Vagina (tissue), 2 donors: ENCODE measurements around the gene RPS3. TPM values are rescaled to one million over a fixed set of nuclear protein-coding genes. Genes with fewer than 3 reads are reported as not detected.

Experiments
- DNase-seq, 2 donors: peaks; one replicate each; pipeline ENCODE4 v3.0.0-alpha.2; 2017; ENCODE audit errors: extremely low spot score in 2 of 2
- H3K27ac ChIP-seq: fragments of 200-600 bp; sonication (generic); one replicate; pipeline ENCODE4 v1.5.1; 2019
- H3K27me3 ChIP-seq: fragments of 200-600 bp; sonication (generic); one replicate; pipeline ENCODE4 v1.5.1; 2019
- H3K36me3 ChIP-seq, 2 donors: fragments of 200-600 bp; sonication (generic); one replicate each; pipeline ENCODE4 v1.5.1; 2017 to 2019
- H3K4me1 ChIP-seq: fragments of 200-600 bp; sonication (generic); one replicate; pipeline ENCODE4 v1.5.1; 2019
- H3K4me3 ChIP-seq, 2 donors: fragments of 200-600 bp; sonication (generic); 1 replicate in 1 of 2; 2 replicates in 1 of 2; pipeline ENCODE4 v1.5.1; 2016 to 2019
- H3K9me3 ChIP-seq: fragments of 200-600 bp; sonication (generic); one replicate; pipeline ENCODE4 v1.5.1; 2019
- CTCF ChIP-seq, 3 experiments: fragments of 450-650 bp in 2 of 3; fragments of 200-600 bp in 1 of 3; sonication (generic) in 1 of 3; IDR thresholded peaks; one replicate each; pipeline ENCODE4 v1.5.1; 2017 to 2019; ENCODE audit warnings: antibody characterized with exemption in 3 of 3, mild to moderate bottlenecking in 2 of 3, moderate library complexity in 2 of 3
- POLR2A ChIP-seq, 2 donors: fragments of 450-650 bp; IDR thresholded peaks; one replicate each; pipeline ENCODE4 v1.6.1; 2017; ENCODE audit warnings: antibody characterized with exemption in 2 of 2, mild to moderate bottlenecking in 2 of 2, moderate library complexity in 2 of 2
- POLR2AphosphoS5 ChIP-seq, 2 donors: sonication (generic); formaldehyde crosslinking; IDR thresholded peaks; one replicate each; pipeline ENCODE4 v1.9.0; 2017; ENCODE audit warnings: antibody characterized with exemption in 2 of 2, mild to moderate bottlenecking in 2 of 2, low read depth in 1 of 2; ENCODE audit not compliant: insufficient read depth in 1 of 2
- intact Hi-C: fragments of 100-400 bp; cut with DNase I; formaldehyde crosslinking; loops from one replicate; pipeline ENCODE4 v1.15.1; 2023
- total RNA-seq: library from RNA; depleted of rRNA; stranded (reverse); fragments of >200 nt; gene quantifications from one replicate; pipeline ENCODE4 v1.2.3, GENCODE V29; 2016

The RPS3 gene
- total RNA-seq, 1 donor from 2014 or later = 1,625 TPM

DNA sequence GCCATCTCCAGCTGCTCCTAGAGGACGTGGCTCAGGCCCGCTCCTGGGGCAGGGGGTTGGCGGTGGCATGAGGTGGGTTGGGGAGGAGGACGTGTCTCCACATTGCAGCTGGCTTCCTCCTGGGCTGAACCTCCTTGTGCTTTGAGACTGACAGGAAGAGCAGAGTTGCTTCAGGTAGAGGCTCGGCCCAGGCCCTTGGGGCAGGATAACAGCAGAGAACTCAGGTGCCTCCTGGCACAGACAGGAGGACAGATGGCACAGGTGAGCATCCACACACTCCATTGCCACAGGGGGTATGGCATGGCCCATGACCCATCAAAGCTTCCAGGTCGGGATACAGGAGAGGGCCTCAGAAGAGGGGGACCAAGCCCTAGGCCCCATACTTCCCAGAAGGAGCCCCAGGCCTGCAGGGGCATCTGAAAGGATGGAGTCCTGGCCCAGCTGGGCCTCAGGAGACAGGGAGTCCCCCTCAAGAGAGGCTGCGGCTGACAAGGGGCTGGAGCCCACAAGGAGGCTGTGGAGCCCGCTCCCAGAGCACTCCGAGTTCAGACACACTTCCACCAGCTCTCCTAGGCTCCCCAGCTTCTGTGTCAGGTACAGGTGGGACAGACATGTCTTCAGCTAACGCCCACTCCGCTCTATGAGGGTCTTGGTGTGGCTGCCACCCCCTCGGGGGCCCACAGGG is 35.7 kb downstream of the RPS3 start:
- H3K27ac ChIP-seq = no peak overlapping the region
- no peaks in the 10 kb centered on the region for H3K27me3 ChIP-seq
- peaks cover 9% of the 10 kb centered on the region for H3K4me1 ChIP-seq
- TF ChIP-seq CTCF (IDR thresholded peaks at IDR 0.05) (no peak), POLR2A (IDR thresholded peaks at IDR 0.05) (no peak), POLR2AphosphoS5 (IDR thresholded peaks at IDR 0.05; ENCODE audit: insufficient read depth in 1 of 2, low read depth in 1 of 2) (no peak)
- no peaks in the 10 kb centered on the region for H3K9me3 ChIP-seq
- intact Hi-C loops = no loop called here
- H3K4me3 ChIP-seq = no peak overlapping the region
- no peaks in the 10 kb centered on the region for H3K36me3 ChIP-seq
- no peak for DNase-seq

DNA sequence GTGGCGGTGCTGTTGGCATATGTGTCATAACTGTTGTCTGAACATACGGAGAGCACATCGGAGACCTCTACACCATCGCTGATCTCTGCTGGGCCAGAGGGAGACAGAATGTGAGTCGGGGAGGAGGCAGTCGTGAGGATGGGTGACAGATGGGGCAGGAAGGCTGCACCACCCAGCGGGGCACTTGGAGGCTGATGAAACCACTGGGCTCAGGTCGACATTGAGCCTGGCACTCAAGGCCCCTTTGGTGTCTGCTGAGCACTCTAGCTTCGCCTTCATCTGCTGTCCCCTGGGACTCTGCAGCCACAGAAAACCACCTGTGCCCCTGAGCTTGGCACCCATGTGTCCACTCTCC is 36.2 kb downstream of the RPS3 start:
- intact Hi-C loops = no loop called here
- H3K9me3 ChIP-seq = no peaks in the 10 kb centered on the region
- H3K36me3 ChIP-seq = no peaks in the 10 kb centered on the region
- peaks cover 7% of the 10 kb centered on the region for H3K4me1 ChIP-seq
- no peak for DNase-seq
- no peak for TF ChIP-seq POLR2AphosphoS5 (IDR thresholded peaks at IDR 0.05; ENCODE audit: insufficient read depth in 1 of 2, low read depth in 1 of 2)
- no peak for TF ChIP-seq CTCF (IDR thresholded peaks at IDR 0.05)
- TF ChIP-seq POLR2A (IDR thresholded peaks at IDR 0.05) = no peak
- H3K4me3 ChIP-seq = no peak overlapping the region
- H3K27ac ChIP-seq = no peak overlapping the region
- H3K27me3 ChIP-seq = no peaks in the 10 kb centered on the region

DNA sequence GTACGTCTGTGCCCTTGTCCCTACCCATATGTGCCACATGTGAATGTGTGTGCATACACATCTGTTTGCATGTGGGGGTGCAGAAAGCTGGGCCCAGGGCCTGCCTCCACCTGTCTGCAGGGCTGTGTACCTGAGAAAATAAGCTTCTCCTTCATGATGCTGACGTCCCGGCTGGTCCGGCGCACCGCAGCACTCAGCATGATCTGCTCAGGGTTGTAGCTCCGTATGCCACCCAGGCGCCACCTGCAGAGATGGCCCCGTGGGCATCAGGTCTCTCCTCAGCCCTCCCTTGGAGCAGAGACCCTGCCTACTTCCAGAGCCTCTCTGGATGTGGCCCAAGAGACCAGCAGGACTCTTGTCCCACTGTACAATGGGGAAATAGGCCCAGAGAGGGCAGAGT is 37.5 kb downstream of the RPS3 start:
- H3K4me1 ChIP-seq = no peaks in the 10 kb centered on the region
- TF ChIP-seq POLR2A (IDR thresholded peaks at IDR 0.05) = no peak
- TF ChIP-seq CTCF (IDR thresholded peaks at IDR 0.05) = no peak
- no peak for TF ChIP-seq POLR2AphosphoS5 (IDR thresholded peaks at IDR 0.05; ENCODE audit: insufficient read depth in 1 of 2, low read depth in 1 of 2)
- DNase-seq = no peak
- no peaks in the 10 kb centered on the region for H3K27me3 ChIP-seq
- H3K4me3 ChIP-seq = no peak overlapping the region
- H3K9me3 ChIP-seq = no peaks in the 10 kb centered on the region
- H3K36me3 ChIP-seq = no peaks in the 10 kb centered on the region
- H3K27ac ChIP-seq = no peak overlapping the region
- intact Hi-C loops = no loop called here

- Histone ChIP-seq H3K27me3 (no peaks in the 10 kb centered on the region), H3K4me1 (no peaks in the 10 kb centered on the region), H3K4me3 (no peak overlapping the region), H3K27ac (no peak overlapping the region), H3K9me3 (no peaks in the 10 kb centered on the region), H3K36me3 (no peaks in the 10 kb centered on the region)
- no peak for DNase-seq
- intact Hi-C loops = no loop called here
- TF ChIP-seq POLR2A (IDR thresholded peaks at IDR 0.05) (no peak), POLR2AphosphoS5 (IDR thresholded peaks at IDR 0.05; ENCODE audit: insufficient read depth in 1 of 2, low read depth in 1 of 2) (no peak), CTCF (IDR thresholded peaks at IDR 0.05) (no peak)
Measured at GRCh38 chr11:75437966-75438659, 38.8 kb downstream of the RPS3 start.

- Histone ChIP-seq H3K27me3 (no peaks in the 10 kb centered on the region), H3K9me3 (no peaks in the 10 kb centered on the region), H3K36me3 (no peaks in the 10 kb centered on the region), H3K4me3 (no peak overlapping the region), H3K4me1 (no peaks in the 10 kb centered on the region), H3K27ac (no peak overlapping the region)
- no peak for DNase-seq
- TF ChIP-seq POLR2AphosphoS5 (IDR thresholded peaks at IDR 0.05; ENCODE audit: insufficient read depth in 1 of 2, low read depth in 1 of 2) (no peak), CTCF (IDR thresholded peaks at IDR 0.05) (no peak), POLR2A (IDR thresholded peaks at IDR 0.05) (no peak)
- intact Hi-C loops = no loop called here
Measured at GRCh38 chr11:75439026-75439425, 39.7 kb downstream of the RPS3 start.
